Inferior parietal cortex (tissue), 1 donor: ENCODE data around the gene CDK18.

Source experiments
- DNase-seq: peaks from one replicate; pipeline ENCODE4 v3.0.0-alpha.2; 2016; ENCODE audit errors: extremely low spot score

CDK18 gene

DNA sequence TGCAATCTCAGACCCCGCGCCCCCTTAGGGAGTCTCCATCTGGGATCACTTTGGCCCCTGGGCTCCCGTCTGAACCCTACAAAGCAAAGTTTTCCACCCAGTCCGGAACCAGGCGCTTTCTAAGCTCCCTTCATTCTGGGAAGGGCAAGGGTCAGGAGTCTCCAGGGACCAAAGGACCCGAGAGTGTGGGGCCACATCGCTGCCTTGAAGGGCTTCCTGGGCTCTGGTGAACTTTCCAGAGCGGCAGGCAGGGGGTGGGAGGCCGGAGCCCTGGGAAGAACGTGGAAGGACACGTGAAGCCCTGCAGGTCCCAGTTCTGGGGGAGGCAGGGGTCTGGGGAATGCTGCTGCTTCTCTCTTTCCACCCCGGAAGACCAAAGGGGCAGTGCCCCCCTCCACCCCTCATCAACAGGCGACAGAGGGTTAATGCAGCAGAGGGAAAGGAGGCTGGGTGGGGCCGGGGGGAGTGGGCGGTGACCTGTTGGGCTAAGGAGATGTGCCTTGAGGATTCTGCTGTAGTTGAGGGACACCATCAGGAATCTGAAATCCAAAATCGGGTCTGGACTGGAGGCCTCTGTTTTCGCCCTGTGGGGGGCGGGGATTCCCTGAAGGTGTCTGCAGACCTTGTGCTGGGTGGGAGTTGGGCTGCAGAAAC, 734 bp downstream of the CDK18 start:
- DNase-seq, result no peak

DNA sequence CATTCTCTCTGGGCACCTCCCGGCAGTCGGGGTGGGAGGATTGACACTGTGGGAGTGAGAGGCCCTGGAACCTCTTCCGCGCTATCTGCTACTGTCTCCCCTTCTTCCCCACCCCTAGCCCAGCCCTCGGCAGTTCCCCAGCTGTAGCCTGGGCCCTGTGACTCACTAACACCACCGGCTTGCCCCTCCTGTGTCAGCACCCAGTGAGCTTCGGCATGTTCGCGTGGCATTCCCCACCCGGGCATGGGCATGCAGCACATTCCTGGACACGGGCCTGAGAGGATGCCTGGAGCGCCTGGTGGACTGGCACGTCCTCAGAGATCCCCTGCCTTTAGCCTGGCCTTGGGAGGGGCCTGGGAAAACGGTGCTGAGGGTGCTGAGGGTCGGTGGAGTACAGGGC, 1.3 kb downstream of the CDK18 start:
- DNase-seq, result no peak

- DNase-seq, result no peak
Measured at GRCh38 chr1:205506409-205507200, 2.1 kb downstream of the CDK18 start.

DNA sequence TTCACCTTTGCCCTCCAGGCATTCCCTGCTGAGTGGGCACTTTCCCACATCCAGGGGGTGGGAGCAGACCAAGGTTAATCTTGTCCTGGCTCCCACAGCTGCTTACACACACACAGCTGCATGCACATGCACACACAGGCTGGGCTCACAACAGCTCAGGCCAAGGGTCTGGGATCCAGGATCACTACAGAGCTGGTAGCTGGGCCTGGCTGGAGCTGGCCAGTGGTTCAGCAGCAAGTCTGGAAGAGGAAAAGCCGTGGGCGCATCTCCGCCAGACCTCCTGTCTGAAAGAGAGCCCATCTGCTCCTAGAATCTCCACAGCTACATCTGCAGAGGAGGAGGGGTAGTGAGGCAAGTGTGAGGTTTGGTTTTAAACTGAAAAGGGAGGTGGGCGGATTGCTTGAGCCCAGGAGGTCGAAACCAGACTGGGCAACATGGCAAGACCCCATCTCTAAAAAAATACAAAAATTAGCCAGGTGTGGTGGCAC, 3.8 kb downstream of the CDK18 start:
- no peak for DNase-seq

GRCh38 chr1:205510308-205510950, 6.0 kb downstream of the CDK18 start:
- DNase-seq, result no peak

GRCh38 chr1:205510951-205511330, 6.5 kb downstream of the CDK18 start:
- DNase-seq, result no peak

DNA sequence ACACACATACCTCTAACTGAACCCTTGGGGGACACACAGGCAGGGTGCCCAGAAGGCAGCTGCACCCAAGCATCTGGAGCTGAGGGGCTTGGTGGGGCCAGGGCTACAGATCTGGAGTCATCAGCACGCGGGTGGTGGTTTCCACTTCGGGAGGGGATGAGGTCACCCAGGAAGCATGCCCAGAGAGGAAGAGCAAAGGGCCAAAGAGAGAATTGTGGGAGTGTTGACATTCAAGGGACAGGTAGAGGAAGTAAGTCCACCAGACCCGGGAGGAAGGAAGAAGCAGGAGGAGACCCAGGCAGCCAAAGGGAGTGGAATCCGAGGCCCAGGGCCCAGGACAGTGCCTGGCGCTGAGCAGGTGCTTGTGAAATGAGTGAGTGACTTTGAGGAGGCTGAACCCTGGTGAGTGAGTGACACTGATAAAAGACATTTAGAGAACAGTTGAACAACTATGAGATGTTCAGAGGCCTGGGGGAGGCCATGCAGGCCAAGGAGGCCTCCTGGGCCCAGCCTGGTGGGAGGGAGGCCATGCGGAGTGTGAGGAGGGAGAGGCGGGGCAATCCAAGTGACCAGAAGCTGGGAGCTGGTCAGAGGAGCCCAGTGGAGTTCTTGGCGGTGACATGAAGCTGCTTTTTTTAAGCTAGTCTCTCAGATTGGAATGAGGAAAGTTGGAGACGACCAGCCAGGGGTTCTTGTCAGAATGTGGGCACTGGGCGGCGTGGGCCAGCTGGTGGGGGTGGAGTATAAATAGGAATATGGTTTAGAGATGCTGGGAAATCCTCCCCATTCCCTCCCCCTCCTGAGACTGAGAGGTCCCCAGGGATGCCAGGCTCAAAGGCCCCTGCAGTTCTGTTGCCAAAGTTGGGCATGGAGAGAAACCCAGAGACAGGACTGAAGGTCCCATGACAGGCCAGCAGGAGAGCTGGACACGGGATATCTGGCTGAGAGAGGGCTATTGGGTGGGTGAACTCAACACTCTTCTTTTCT, 7.9 kb downstream of the CDK18 start:
- DNase-seq, result no peak

DNA sequence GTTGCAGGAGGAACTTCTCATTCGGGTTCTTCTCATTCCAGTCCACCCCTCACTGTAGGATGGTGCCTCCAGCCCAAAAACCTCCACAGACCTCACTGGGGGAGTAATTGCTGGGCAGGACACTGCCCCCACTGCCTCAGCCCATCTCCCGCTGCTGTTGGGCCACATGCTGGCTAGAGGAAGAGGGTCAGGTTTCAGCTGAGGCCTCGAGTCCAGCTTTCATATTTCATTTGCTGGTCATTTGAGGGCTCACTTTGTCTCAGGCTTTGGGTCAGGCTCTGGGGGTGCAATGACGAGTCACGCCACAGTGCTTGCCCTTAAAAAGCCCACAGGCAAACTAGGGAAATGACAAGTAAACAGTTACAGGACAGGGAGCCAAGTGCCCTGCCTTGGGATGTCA, 9.3 kb downstream of the CDK18 start:
- no peak for DNase-seq

GRCh38 chr1:205514211-205515142, 10.0 kb downstream of the CDK18 start:
- no peak for DNase-seq

GRCh38 chr1:205515781-205516253, 11.3 kb downstream of the CDK18 start:
- no peak for DNase-seq

- no peak for DNase-seq
Measured at GRCh38 chr1:205516362-205516761, 11.9 kb downstream of the CDK18 start.

DNA sequence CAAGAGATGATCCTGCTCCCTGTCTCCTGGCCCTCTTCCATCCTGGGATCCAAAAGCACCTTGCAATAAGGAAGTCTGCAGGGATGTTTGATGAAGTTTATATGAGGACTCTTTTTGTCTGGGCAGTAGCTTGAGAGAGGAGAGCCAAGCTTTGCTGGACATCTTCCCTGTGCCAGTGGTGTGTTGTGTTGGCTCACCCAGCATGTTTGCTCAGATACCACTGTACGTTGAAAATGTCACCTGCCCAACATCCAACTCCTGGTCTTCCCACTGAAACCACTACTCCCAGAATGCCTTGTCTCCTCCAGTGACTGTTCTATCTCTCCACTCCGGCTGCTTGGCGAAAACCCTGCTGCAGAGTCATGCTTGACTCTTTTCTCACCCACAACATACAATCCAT, 12.8 kb downstream of the CDK18 start:
- no peak for DNase-seq

- DNase-seq, result no peak
Measured at GRCh38 chr1:205517763-205518162, 13.3 kb downstream of the CDK18 start.

DNA sequence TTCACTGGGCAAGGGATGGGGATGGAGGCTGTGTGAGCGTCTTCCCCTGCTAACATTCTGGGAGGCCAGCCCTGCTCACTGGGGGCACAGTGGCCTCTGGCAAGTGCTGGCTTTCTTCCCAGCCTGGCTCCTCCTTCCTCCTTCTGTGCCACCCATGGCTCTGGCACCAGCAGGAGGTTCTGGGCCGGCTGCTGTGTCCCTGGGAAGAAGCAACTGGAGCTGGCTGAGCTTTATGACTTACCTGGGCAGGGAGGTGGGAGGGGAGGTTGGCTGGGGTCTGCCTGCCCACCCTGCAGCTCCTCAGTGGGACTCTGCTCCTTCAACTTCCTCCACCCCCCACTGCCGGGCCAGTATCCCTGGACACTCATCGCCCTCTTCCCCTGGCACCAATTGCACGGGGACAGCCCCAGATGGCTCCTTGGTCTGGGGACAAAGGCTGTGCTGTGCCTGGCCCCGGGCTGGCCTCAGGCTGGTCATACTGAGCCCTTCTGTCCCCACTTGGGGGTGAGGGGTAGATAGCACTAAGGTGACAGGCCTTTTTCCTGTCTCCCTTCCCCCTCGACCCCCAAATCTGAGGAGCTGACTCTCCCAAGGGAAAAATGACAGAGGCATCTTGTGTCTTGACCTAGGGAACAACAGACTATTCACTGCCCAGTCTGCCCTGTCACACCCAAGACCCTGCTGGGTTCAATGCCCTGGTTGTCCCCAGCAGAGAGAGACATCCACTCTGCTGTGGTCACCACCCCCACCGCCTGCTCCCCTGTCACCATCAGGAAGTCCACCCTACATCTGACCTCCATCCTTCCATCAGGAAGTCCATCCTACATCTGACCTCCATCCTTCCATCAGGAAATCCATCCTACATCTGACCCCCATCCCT, 14.4 kb downstream of the CDK18 start:
- DNase-seq, result peak; percentile 75

GRCh38 chr1:205519541-205520131, 15.2 kb downstream of the CDK18 start:
- no peak for DNase-seq

DNA sequence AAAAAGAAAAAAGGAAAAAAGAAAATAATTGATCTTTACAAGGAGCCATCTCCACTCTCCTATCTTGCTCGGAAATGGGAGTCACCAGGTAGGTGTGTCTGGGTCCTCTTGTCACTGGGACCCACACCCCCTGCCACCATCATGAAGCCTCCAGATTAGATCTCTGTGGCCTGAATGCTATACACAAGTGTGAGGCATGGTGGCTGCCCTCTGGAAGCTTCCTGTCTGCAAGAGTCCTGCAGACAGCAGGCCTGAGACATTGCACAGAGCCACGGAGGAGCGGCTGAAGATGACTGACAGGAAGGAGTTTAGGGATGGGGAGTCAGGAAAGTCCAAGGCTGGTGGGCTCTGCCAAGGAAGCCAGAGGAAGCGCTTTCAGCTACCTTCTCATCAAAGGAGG, 16.2 kb downstream of the CDK18 start:
- no peak for DNase-seq

DNA sequence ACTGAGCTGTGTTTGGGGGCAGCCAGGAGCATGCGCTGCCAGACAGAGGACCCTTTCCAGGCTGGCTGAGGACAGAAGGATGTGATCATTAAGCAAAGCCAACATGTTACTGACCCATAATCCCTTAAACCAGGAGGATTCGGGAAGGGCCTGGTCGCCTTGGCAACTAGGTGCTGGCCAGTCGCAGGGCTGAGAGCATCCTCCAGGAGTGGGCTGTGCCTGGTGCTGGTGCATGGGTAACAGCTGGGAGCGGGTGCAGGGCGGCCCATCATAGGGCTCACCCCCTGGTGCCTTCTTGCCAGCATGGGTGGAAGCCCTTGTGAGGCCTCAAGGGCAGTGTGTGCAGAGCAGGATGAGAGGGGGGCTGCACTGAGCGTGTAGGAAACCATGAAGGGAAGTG, 17.2 kb downstream of the CDK18 start:
- DNase-seq, result no peak

- no peak for DNase-seq
Measured at GRCh38 chr1:205522692-205523091, 18.2 kb downstream of the CDK18 start.
